NOMO-1 (cell line): ENCODE measurements around the gene STARD10.
"Not testable (repeated sequence)": the region's sequence is repeated elsewhere in the genome, so short reads cannot be mapped to it uniquely, and the experiment has no call there.

Experiments used
- DNase-seq, 2 experiments: peaks; one replicate each; lab custom pipeline; 2025; ENCODE audit not compliant: unreplicated experiment in 2 of 2; lab: John Stamatoyannopoulos, UW

Gene STARD10

DNA sequence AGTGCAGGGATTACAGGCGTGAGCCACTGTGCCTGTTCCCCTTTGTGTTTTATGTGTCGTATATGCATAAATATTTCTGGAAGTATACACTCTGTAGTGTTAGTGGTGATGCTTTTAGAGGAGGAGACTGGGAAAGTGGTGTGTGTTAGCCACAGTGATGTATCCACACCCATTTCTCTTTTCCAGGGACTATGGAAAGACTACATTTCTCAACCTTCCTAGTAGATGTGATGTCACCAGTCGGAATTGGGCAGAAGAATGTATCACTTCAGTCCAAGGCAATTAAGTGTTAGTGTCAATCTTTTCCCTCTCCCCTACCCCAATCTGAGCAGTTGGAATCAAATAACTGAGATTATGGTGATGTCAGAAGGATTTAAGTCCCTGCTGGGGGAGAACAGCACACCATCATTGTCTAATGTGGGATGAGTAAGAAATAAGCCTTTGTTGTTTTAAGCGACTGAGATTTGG, 14.5 kb upstream of the STARD10 start:
- DNase-seq = no peak

DNA sequence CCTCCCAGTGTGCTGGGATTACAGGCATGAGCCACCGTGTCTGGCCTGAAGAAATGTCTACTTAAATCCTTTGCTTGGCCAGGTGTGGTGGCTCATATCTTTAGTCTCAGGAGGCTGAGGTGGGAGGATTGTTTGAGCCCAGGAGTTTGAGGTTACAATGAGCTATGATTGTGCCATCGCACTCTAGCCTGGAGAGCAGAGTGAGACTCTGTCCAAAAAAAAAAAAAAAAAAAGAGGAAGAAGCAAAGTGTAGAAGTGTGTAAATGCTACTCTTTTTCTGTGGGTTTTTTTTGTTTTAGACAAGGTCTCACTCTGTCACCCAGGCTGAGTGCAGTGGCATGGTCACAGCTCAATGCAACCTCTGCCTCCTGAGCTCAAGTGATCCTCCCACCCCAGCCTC, 13.9 kb upstream of the STARD10 start:
- DNase-seq = peak; percentile 55 to 69

DNA sequence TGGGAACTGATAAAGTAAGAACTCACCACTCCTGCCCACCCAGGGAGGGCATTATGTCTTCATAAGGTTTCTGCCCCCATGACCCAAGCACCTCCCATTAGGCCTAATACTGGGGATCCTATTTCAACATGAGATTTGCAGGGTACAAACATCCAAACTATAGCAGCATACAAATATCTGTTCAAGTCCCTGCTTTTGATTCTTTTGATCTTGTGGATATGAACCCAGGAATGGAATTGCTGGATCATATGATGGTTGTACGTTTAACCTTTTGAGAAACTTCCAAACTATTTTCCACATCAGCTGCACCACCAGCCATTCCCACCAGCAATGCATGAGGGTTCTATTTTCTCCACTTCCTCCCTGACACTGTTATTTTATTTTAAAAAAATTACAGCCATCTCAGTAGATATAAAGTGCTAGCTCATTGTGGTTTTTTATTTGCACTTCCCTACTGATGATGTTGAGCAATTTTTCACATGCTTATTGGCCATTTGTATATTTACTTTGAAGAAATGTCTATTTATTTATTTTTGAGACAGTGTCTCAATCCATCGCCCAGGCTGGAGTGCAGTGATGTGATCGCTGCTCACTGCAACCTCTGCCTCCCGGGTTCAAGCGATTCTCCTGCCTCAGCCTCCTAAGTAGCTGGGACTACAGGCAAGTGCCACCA, 13.3 kb upstream of the STARD10 start:
- DNase-seq = peak; percentile 84 to 95

DNA sequence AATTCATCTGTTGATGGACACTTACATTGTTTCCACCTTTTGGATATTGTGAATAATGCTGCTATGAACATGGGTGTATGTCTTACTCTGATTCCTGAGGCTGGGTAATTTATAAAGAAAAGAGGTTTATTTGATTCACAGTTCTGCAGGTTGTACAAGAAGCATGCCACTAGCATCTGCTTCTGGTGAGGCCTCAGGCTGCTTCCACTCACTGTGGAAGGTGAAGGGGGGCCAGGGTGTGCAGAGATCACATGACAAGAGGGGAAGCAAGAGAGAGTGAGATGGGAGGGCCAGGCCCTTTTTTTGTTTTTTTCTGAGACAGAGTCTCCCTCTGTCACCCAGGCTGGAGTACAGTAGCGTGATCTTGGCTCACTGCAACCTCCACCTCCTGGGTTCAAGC, 12.5 kb upstream of the STARD10 start:
- DNase-seq = not testable (repeated sequence)

DNA sequence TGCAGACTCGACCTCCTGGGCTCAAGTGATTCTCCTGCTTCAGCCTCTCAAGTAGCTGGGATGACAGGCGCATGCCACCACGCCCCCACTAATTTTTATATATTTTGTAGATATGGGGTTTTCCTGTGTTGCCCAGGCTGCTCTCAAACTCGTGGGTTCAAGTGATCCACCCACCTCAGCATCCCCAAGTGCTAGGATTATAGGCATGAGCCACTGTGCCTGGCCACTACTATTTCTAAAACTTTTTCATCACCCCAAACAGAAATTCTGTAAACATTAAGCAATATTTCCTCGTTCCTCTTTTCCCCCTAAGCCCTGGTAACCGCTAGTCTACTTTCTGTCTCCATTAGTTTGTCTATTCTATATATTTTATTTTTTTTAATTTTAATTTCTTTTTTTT, 11.4 kb upstream of the STARD10 start:
- DNase-seq = peak; percentile 84 to 88

DNA sequence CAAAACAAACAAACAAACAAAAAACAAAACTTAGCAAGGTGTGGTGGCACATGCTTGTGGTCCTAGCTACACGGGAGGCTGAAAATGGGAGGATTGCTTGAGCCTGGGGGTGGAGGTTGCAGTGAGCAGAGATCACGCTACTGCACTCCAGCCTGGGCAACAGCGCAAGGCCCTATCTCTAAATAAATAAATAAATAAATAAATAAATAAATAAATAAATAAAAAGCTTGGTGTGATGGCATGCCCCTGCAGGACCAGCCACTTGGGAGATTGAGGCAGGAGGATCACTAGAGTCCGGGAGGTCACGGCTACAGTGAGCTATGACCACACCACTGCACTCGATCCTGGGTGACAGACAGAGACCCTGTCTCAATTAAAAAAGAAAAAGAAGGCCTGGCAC, 9.0 kb upstream of the STARD10 start:
- DNase-seq = no peak

DNA sequence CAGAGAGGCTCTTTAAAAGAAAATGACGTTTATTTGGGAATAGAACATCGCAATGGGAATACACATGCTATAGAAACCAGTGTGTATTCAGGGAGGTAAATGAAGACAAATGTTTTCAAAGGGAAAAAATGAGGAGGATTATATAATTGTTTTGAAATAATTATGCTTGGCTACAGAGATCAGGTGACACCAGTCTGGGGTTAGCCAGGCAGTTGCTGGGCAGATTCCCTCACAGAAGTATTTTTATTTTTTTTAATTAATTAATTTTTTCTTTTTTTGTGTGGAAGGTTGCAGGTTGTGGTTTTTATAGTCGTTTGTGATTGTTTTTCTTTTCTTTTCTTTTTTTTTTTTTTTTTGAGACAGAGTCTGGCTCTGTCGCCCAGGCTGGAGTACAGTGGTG, 5.6 kb upstream of the STARD10 start:
- DNase-seq = no peak

DNA sequence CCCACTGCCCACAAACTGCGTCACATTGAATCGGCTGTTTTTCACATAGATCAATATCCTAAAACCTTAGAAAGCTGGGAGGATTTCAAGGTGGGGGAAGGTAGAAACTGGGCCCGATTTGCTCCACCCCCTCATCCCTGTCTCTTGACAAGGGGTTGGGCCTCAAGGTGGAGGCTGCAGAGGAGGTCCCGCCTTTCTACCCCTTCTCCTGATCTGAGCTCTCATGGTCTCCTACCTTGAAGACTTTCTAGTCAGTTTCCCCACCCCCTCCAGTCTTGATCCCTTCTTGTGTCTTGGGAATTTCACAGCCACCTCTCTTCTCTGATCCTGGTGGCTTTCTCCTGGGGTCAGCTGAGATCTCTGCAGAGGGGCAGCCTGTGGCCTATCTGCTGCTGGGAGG, 4.5 kb upstream of the STARD10 start:
- DNase-seq = no peak

DNA sequence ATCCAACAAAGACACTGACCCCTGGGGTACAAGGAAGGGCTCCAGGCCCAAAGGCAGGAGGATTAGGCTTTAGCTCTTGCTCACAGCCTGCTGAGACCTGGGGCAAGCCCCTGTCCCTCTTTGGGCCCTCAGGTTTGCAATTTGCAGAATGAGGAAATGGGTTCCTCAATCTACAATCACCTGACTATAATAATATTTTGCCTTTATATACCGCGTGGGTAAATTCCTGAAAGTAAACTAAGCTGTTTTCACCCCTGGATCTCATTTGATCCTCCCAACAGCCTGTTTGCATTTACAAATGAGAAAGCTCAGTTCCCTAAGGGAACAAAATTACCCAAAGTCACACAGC, 797 bp downstream of the STARD10 start:
- no peak for DNase-seq

DNA sequence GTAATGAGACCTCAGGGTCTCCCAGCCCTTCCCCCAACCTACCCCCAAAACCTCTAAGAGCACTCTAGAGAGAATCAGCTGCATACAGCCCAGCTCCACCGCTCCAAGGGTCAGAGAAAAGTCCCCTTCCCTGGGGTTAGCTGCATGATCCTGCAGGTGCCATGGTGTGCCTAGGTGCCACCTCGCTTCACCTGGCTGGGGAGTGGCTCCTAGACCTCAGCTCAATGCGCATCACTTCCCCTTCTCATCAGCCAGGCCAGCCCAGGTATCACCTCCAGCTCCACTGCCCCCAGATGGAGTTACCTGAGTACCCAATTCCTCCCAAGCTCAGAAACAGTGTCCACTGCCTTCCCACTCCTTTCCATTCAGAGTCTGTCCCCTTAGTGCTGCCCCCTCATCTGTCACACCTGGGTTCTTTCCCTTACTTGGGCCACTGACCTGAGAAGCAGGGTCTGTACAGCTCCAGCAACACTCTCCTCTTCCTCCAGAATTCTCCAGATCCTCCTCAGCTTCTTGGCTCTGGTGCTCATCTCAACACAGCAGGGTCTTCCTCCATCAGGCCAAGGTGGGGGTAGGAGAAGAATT, 1.3 kb downstream of the STARD10 start:
- no peak for DNase-seq

DNA sequence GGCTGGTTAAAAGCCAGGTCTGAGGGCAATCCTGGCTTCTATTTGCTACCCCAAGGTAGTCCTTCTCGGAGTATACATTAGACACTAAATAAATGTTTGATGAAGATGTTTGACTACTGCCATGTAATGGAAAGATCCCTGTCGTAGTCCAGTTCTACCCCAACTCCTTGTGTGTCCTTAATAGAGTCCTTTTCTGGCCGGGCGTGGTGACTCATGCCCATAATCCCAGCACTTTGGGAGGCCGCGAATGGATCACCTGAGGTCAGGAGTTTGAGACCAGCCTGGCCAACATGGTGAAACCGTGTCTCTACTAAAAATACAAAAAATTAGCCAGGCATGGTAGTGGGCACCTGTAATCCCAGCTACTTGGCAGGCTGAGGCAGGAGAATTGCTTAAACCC, 2.6 kb downstream of the STARD10 start:
- not testable (repeated sequence) for DNase-seq

DNA sequence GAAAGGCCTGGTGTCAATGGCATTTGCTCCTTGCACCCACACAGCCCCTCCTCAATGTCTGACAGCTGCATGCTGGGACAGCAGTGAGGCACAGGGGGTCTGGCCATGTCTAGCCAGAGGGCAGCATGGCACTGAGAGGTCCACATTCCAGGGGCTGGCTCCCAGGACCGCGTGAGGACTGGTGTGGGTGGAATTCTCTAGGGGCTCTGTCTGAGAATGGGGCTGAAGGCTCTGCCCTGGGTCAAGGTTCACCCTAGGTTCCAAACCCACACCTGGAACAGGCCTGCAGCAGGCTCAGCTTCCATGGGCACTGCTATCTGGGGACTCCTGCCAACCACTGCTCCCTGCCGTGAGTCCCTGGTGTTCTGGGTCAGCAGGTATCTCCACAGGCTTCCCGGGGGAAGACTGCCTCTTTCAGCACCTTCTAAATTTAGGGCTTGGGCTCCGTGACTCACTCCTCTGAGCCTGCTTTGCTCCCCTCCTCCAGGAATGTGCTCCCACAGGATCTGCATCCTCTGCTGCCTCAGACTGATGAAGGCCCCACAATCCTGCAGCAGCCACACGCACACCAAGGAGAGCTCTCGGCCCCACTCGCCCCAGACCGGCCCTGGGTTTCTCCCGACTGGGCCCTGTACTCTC, 4.2 kb downstream of the STARD10 start:
- DNase-seq = no peak

DNA sequence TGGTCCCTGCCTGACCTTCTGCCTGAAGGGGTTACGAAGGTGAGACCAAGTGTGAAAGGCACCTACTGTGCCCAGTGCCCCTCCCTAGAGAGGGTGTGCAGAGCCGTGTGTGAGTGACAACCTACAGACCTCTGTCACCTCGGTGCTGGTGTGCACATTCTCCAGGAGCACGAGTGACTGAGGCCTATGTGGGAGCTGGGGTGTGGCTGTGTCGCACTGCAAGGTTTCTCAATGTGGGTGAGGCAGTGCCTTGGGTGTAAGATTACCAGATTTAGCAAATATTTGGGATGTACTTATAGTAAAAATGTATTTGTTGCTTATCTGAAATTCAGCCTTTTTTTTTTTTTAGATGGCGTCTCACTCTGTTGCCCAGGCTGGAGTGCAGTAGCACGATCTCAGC, 5.6 kb downstream of the STARD10 start:
- no peak for DNase-seq

DNA sequence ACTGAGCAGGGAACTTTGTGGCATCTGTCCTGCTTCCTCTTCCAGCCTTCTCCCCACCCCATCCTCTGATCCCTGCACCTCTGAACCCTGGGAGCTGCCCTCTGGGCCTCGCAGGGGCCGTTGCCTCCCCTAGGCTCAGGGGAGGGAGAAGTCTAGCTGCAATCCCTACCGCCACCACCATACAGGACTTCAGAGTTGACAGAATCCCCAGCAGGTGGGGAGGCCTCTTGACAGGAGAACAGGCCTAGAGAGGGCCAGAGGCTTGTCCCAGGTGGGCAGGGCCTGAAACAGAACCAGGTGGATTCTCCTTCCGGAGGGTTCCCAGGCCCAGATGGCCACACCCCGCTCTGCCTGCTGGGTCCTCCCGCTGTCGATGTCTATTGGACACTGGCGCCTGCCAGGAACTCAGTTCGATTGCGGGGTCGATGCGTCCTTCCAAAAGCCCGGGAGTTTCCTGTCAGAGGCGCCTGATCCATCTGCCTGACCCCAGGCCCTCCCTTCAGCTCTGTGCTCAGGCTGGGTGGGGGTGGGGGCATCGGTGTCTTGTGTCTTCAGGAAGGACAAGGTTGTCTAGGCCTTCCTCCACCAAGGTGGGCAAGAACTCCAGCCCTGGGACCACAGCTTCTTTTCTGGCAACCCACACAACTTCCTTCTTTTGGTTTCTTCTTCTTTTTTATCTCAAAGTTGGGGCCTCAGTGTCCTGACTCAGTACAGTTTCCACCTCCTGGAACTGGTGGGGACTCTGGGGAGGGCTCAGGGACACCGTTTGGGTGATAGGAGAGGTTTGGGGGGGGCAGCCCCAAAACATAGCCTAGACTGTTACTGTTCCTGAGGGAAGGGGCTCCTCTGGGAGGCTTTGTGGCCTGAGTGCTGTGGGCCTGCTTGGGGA, 6.4 kb downstream of the STARD10 start:
- DNase-seq = peak; percentile 67 to 79

DNA sequence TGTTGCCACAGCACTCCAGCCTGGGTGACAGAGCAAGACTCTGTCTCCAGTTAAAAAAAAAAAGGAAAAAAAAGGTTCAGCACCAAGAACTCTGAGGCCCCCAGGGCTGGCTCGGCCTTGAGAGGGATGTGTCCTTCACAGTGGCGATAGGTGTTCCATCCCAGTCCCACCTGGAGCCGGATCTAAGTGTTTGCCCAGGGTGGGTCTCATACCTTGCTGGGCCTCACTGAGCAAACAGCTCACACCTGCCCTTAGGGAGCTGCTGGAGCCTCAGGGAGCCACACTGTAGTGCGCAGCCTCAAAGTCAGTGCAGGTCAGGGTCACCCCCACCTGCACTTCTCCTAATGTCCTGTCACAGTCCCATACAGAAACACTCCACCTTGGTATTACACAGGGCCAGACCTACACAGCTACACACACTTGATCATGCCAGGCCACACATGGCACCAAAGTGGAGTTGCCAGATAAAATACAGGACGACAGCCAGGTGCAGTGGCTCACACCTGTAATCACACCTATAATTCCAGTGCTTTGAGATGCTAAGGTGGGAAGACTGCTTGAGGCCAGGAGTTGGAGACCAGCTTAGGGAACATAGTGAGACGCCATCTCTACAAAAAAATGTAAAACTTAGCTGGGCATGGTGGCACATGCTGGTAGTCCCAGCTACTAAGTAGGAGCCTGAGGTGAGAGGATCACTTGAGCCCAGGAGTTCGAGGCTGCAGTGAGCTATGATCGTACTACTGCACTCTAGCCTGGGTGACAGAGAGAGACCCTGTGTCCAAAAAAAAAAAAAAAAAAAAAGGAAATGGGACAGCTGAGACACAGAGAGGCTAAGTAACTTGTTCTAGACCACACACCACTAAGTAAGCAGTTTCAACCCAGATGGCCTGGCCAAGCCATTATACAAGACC, 7.3 kb downstream of the STARD10 start:
- no peak for DNase-seq

DNA sequence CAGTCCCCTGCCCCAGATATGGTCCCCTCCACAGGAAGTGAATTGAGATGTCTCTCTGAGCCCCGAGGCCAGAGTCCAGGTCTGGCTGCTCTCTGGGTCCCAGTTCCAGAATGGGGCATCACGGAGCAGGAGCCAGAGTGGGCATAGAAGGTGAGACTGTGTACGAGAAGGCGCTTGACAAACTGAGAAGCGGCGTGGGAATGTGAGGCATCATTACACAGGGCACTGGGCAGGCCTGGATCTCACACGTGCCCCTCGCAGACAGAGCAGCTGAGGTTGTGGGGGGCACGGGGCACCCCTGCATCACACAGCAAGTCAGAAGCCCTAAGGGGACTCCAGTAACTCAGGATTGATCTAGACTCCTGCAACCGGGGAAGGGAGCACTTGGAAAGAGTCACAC, 9.2 kb downstream of the STARD10 start:
- DNase-seq = no peak

DNA sequence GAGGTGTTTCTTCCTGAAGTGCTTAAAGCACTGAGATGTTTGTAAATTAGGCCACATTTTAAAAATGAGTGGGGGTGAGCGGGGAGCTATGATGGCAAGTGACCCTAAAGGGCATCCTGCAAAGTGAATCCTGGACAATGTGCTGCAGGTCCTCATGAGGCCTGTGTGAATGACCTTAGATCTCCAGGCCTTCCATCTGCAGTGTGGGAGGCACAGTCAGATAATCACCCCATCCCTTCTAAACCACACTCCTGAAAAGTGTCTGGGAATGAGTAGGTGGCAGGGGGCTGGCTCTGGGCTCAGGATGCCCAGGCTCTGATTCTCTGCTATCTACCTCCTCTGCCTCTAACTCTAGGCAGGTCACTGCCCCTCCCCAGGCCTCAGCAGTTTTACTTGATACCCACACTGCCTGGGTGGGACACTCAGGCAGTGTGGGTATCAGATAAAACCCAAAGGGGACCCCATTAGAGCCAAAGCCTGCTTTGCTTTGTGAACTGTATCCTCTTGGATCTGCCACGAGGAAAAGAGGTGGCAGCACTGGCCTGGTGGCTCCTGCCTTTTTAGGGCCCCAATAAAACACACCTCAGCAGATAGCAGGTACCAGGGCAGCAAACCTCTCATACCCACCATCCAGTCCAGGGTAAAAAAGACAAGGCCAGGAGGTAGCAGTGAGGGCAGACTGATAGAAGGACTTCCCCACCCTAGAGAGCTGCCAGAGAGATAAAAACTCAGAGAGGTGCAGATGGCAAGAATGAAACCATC, 10.5 kb downstream of the STARD10 start:
- no peak for DNase-seq

DNA sequence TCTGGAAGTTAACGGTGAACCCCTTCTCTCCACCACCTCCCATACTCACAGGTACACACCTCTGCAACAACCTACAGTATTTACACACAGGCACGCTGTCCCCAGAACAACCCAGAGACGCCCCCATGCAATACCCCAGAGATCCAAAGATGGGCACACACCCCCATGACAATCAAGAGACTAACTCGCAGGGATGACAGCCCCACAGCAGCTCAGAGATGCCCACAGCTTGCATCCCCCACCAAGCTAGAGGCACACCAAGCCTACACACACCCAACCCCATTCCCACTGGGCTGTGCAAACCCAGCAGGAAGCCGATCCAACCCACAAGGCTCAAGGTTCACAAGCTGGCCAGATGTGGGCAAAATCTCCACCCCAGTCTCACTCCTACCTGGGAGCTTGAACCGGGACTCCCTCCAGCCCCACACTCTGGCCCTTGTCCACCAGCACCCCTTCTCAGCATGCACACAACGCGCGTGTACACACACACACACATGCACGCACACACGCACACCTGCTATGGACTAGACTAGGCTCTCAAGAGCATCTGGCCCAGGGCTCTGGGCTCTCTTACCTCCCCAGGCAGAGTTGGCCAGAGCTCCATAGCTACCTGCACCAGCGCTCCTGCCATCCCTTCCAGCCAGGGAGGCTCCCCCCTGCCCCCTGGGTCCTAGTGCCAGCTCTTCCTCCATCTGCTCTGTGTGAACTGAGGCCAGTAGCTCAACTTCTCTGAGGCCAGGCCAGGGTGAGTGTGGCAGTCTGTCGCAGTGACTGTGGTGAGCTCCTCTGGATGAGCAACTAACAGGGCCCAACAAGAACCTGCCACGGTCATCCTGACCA, 11.5 kb downstream of the STARD10 start:
- DNase-seq = no peak
